K562 (cell line): ENCODE measurements around the gene ANKS4B. TPM values are rescaled to one million over a fixed set of nuclear protein-coding genes. Genes with fewer than 3 reads are reported as not detected.
"Not testable (repeated sequence)": the region's sequence is repeated elsewhere in the genome, so short reads cannot be mapped to it uniquely, and the experiment has no call there.

Experiments used
- ATAC-seq: fragments of 200-7000 bp; cut with Tn5 transposase; 3 replicates; pipeline ENCODE4 v1.9.1; 2020; ENCODE audit warnings: moderate library complexity
- BruUV-seq: library from RNA; stranded (reverse); fragments of 400-500 nt; replicated peaks from 2 replicates; lab custom pipeline; 2021; lab: Mats Ljungman, UMichigan
- CTCF ChIA-PET: fragments of 300-600 bp; formaldehyde crosslinking; extraction: SDS; loops from one replicate; lab custom pipeline; 2021; ENCODE audit warnings: low intra/inter-chr PET ratio; lab: Yijun Ruan, JAX
- POLR2A ChIA-PET: fragments of 300-600, 350-650 bp; sonication (Branson Sonifier 250); formaldehyde crosslinking; extraction: SDS; loops from one replicate; lab custom pipeline; 2021; ENCODE audit warnings: antibody characterized with exemption, inconsistent platforms; lab: Yijun Ruan, JAX
- DNase-seq, 4 experiments: peaks; one replicate each; pipeline versions ENCODE4 v3.0.0 to v3.0.0-alpha.2; 2011 to 2018; ENCODE audit warnings: low spot score in 3 of 4, mixed read lengths in 3 of 4; ENCODE audit errors: extremely low read depth in 1 of 4
- FAIRE-seq: peaks from 2 replicates; lab custom pipeline; 2011; peaks lifted over from hg19 to GRCh38; lab: Jason Lieb, UNC
- H2AFZ ChIP-seq: 2 replicates; pipeline ENCODE4 v1.6.0; 2011; ENCODE audit warnings: low read depth, low read length, control low read depth, inconsistent platforms
- H3K27ac ChIP-seq: fragments of 200-600 bp; 3 replicates; pipeline ENCODE4 v1.8.0; 2011; ENCODE audit warnings: low read depth, mild to moderate bottlenecking, control low read depth, inconsistent platforms, low read length, moderate library complexity, mixed read lengths; ENCODE audit errors: extremely low read depth
- H3K27me3 ChIP-seq, 2 experiments: fragments of 300-600 bp in 1 of 2; 2 replicates in 1 of 2; 3 replicates in 1 of 2; pipeline versions ENCODE4 v1.6.0 to v1.8.0; 2011; ENCODE audit warnings: inconsistent platforms in 2 of 2, low read length in 2 of 2, mild to moderate bottlenecking in 1 of 2, mixed read lengths in 1 of 2, moderate library complexity in 1 of 2; ENCODE audit not compliant: control insufficient read depth in 2 of 2, insufficient read depth in 2 of 2
- H3K36me3 ChIP-seq: fragments of 300-600 bp; 3 replicates; pipeline ENCODE4 v1.8.0; 2011; ENCODE audit warnings: mild to moderate bottlenecking, low read length, inconsistent platforms; ENCODE audit not compliant: control insufficient read depth, insufficient read depth
- H3K4me1 ChIP-seq, 2 experiments: fragments of 200-600 bp in 1 of 2; replicated peaks in 1 of 2; 2 replicates in 1 of 2; 3 replicates in 1 of 2; pipeline versions ENCODE4 v1.5.1 to v1.8.0; 2011; ENCODE audit warnings: inconsistent platforms in 2 of 2, low read length in 2 of 2, mild to moderate bottlenecking in 1 of 2, mixed read lengths in 1 of 2, moderate library complexity in 1 of 2; ENCODE audit not compliant: control insufficient read depth in 2 of 2, insufficient read depth in 2 of 2
- H3K4me2 ChIP-seq: 2 replicates; pipeline ENCODE4 v1.6.1; 2011; ENCODE audit warnings: low read length, control low read depth, inconsistent platforms, mixed read lengths; ENCODE audit not compliant: insufficient read depth
- H3K4me3 ChIP-seq: fragments of 200-600 bp; sonication (generic), shearing (Covaris generic); 2 replicates; pipeline ENCODE4 v1.5.1; 2016; ENCODE audit warnings: control low read depth, inconsistent platforms
- H3K79me2 ChIP-seq: fragments of 200-600 bp; 3 replicates; pipeline ENCODE4 v1.8.0; 2011; ENCODE audit warnings: low read length, inconsistent platforms; ENCODE audit not compliant: control insufficient read depth, insufficient read depth
- H3K9ac ChIP-seq, 2 experiments: 2 replicates each; pipeline versions ENCODE4 v1.6.0 to v1.6.1; 2011; ENCODE audit warnings: low read depth in 2 of 2, low read length in 2 of 2, control low read depth in 1 of 2, inconsistent platforms in 1 of 2, mild to moderate bottlenecking in 1 of 2, mixed read lengths in 1 of 2; ENCODE audit not compliant: insufficient read depth in 1 of 2
- H3K9me1 ChIP-seq: one replicate; pipeline ENCODE4 v1.6.0; 2011; ENCODE audit warnings: inconsistent platforms, mild to moderate bottlenecking, low read length, moderate library complexity; ENCODE audit not compliant: control insufficient read depth, insufficient read depth
- H3K9me3 ChIP-seq: replicated peaks from 2 replicates; pipeline ENCODE4 v1.5.1; 2011; ENCODE audit warnings: low read depth, low read length, inconsistent platforms; ENCODE audit not compliant: control insufficient read depth, insufficient read depth
- H4K20me1 ChIP-seq: replicated peaks from 2 replicates; pipeline ENCODE4 v1.6.1; 2011; ENCODE audit warnings: low read length, inconsistent platforms, mixed read lengths; ENCODE audit not compliant: control insufficient read depth, insufficient read depth
- MAZ ChIP-seq, 2 experiments: fragments of 450-650 bp in 1 of 2; sonication (generic) in 1 of 2; formaldehyde crosslinking; IDR thresholded peaks in 1 of 2; conservative IDR thresholded peaks in 1 of 2; 2 replicates each; pipeline versions ENCODE4 v1.4.0 to v1.5.0; 2020; ENCODE audit warnings: mild to moderate bottlenecking in 1 of 2, missing genetic modification reagents in 1 of 2
- RBM25 ChIP-seq: fragments of 200-400 bp; formaldehyde crosslinking; IDR thresholded peaks from 2 replicates; pipeline ENCODE4 v1.6.1; 2018; ENCODE audit warnings: low read length, low read depth, moderate library complexity; ENCODE audit not compliant: severe bottlenecking
- SIX5 ChIP-seq, 2 experiments: IDR thresholded peaks; 2 replicates each; pipeline ENCODE4 v1.6.1; 2011; ENCODE audit warnings: low read length in 2 of 2, borderline replicate concordance in 1 of 2, low read depth in 1 of 2, mild to moderate bottlenecking in 1 of 2, moderate library complexity in 1 of 2; ENCODE audit not compliant: insufficient read depth in 1 of 2
- SMARCA5 ChIP-seq: fragments of 450-650 bp; IDR thresholded peaks from 2 replicates; pipeline ENCODE4 v1.6.1; 2016
- WGBS: fragments of 100-300 bp; shearing (Covaris generic); methylation state at CpG from one replicate; pipeline ENCODE4 v1.1.6; 2016; ENCODE audit warnings: low coverage, mixed read lengths; ENCODE audit not compliant: insufficient coverage; ENCODE audit errors: missing lambda C conversion rate; 5-methylcytosine and 5-hydroxymethylcytosine counted together
- in situ Hi-C: fragments of 300-500 bp; cut with MboI; formaldehyde crosslinking; loops from 4 replicates; pipeline ENCODE4 v1.15.0; 2018; ENCODE audit warnings: inconsistent platforms, mixed read lengths
- intact Hi-C: fragments of 100-400 bp; cut with micrococcal nuclease; formaldehyde crosslinking; loops from 2 replicates; pipeline ENCODE4 v1.14.2; 2022
- polyA plus RNA-seq, 8 experiments: library from polyadenylated mRNA; depleted of rRNA in 4 of 8; stranded (reverse) in 5 of 8; unstranded in 3 of 8; fragments of >200 nt; fragmentation: Nextera tagmentation in 2 of 8; fragmentation: Illumina TruSeq in 1 of 8; extraction: Ambion mirVana in 2 of 8; extraction: Trizol in 1 of 8; gene quantifications; 2 replicates each; pipeline versions ENCODE4 v1.2.1 to v1.2.3, GENCODE V29; 2011 to 2014; ENCODE audit warnings: inconsistent platforms in 1 of 8, missing spikeins in 1 of 8
- total RNA-seq, 7 experiments: library from RNA; depleted of rRNA in 6 of 7; stranded (reverse); fragments of >200 nt in 6 of 7; fragmentation: Illumina TruSeq in 2 of 7; extraction: Trizol in 2 of 7; gene quantifications; 2 replicates each; pipeline versions ENCODE4 v1.2.1 to v1.2.3, GENCODE V29; 2011 to 2021; ENCODE audit warnings: low replicate concordance in 1 of 7

ANKS4B gene
- total and polyA plus RNA-seq, 9 of the 15 experiments (the other 6 are each of a cell fraction or from before 2014, with no cell fraction given): not detected

GRCh38 chr16:21268236-21268635, 34.7 kb downstream of the ANKS4B start:
- ChIA-PET POLR2A (interaction anchor here (1.0 kb wide), 1 partner anchor 10 kb away, joined by 4 read pairs; the partner anchor contains the start of gene CRYM), CTCF (no interaction called here)
- no peak for ATAC-seq
- H3K79me2 ChIP-seq: no peaks in the 10 kb centered on the region
- WGBS: 74% methylated on average over 9 of the region's 9 CpGs
- no peak overlapping the region for H3K27ac ChIP-seq
- DNase-seq: no peak
- no peak for TF ChIP-seq SIX5 (IDR thresholded peaks at IDR 0.05; ENCODE audit: borderline replicate concordance in 1 of 2, insufficient read depth in 1 of 2, low read depth in 1 of 2, low read length in 2 of 2)
- TF ChIP-seq MAZ (CRISPR knock-in tag; conservative IDR thresholded peaks at IDR 0.05 in 1 of 2, IDR thresholded peaks at IDR 0.05 in 1 of 2): no peak
- no peak overlapping the region for H3K4me3 ChIP-seq
- FAIRE-seq: no peak
- in situ Hi-C loops: no loop called here
- no peak overlapping the region for H3K4me2 ChIP-seq
- intact Hi-C loops: no loop called here
- no TSS peak for BruUV-seq
- no peaks in the 10 kb centered on the region for H3K9me1 ChIP-seq
- no peaks in the 10 kb centered on the region for H4K20me1 ChIP-seq
- H3K36me3 ChIP-seq: no peaks in the 10 kb centered on the region
- no peaks in the 10 kb centered on the region for H3K27me3 ChIP-seq
- H3K9me3 ChIP-seq: no peaks in the 10 kb centered on the region
- no peak overlapping the region for H3K9ac ChIP-seq
- H3K4me1 ChIP-seq: peaks cover 11 to 12% of the 10 kb centered on the region in 2 experiments
- H2AFZ ChIP-seq: no peak overlapping the region

DNA sequence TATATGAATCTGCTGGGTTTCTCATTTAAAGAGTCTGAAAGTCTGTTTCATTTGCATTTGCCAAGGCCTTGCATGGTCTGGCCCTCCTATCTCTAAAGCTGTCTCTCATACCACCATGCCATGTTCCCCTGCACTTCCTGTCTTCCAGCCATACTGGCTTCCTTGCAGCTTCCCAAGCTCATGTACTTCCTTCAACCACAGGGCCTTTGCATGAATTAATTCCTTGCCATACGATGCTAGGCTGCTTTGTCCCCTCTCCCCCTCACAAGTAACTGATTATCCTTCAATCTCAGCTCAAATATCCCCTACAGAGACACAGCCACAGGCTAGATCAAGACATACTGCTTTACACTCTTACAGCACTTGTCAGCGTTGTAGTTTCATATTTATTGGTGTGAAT, 38.8 kb downstream of the ANKS4B start:
- 6% methylated on average over 2 of the region's 2 CpGs for WGBS
- in situ Hi-C loops: no loop called here
- Histone ChIP-seq H3K27ac (no peak overlapping the region), H3K4me1 (peaks cover 0 to 2% of the 10 kb centered on the region in 2 experiments; a peak in 2 of 5 replicates), H3K36me3 (no peaks in the 10 kb centered on the region), H4K20me1 (no peaks in the 10 kb centered on the region), H3K4me2 (no peak overlapping the region), H3K9me3 (no peaks in the 10 kb centered on the region), H2AFZ (no peak overlapping the region), H3K9ac (no peak overlapping the region), H3K79me2 (no peaks in the 10 kb centered on the region), H3K27me3 (peaks cover 12 to 28% of the 10 kb centered on the region in 2 experiments), H3K9me1 (no peaks in the 10 kb centered on the region), H3K4me3 (no peak overlapping the region)
- POLR2A ChIA-PET: no interaction called here
- CTCF ChIA-PET: no interaction called here
- no peak for FAIRE-seq
- no peak for ATAC-seq
- no peak for DNase-seq
- intact Hi-C loops: no loop called here
- no TSS peak for BruUV-seq
- TF ChIP-seq SMARCA5 (no peak), RBM25 (peak; percentile 50)

- ATAC-seq, H3K27ac ChIP-seq, H3K4me1 ChIP-seq, H3K9me1 ChIP-seq, H4K20me1 ChIP-seq, H3K36me3 ChIP-seq, FAIRE-seq, H3K9me3 ChIP-seq, H2AFZ ChIP-seq, H3K79me2 ChIP-seq, H3K9ac ChIP-seq, BruUV-seq, H3K4me3 ChIP-seq, intact Hi-C loops, H3K4me2 ChIP-seq, DNase-seq, in situ Hi-C loops: not testable (repeated sequence)
- peaks cover 17 to 33% of the 10 kb centered on the region in 2 experiments for H3K27me3 ChIP-seq
- ChIA-PET POLR2A (interaction anchor here (0.6 to 2.3 kb wide), 5 partner anchors 9 to 991 kb away, joined by 3 to 6 read pairs (median 5); no protein-coding TSS in a partner anchor), CTCF (interaction anchor here (0.6 kb wide), 1 partner anchor 13 kb away, joined by 6 read pairs; no protein-coding TSS in a partner anchor)
- 21% methylated on average over 3 of the region's 3 CpGs for WGBS
Observed at GRCh38 chr16:21272763-21273162, 39.3 kb downstream of the ANKS4B start.
